Uterus (tissue), 2 donors: ENCODE data around the gene IRF2.

Experiments used
- CTCF ChIP-seq, 4 experiments: fragments of 200-600 bp in 2 of 4; fragments of 450-650 bp in 2 of 4; sonication (generic) in 2 of 4; IDR thresholded peaks; one replicate each; pipeline ENCODE4 v1.5.1; 2016 to 2019; ENCODE audit warnings: antibody characterized with exemption in 4 of 4, mild to moderate bottlenecking in 2 of 4, moderate library complexity in 1 of 4
- POLR2A ChIP-seq, 2 donors: fragments of 450-650 bp; IDR thresholded peaks; one replicate each; pipeline ENCODE4 v1.6.1; 2016; ENCODE audit warnings: antibody characterized with exemption in 2 of 2, mild to moderate bottlenecking in 1 of 2, moderate library complexity in 1 of 2

GRCh38 chr4:184408684-184409081 is 65.7 kb downstream of the IRF2 start:
- TF ChIP-seq POLR2A (IDR thresholded peaks at IDR 0.05) (no peak), CTCF (IDR thresholded peaks at IDR 0.05) (no peak)
